GM19238 (cell line): ENCODE results near the gene HEXIM1.
A peak's percentile ranks its signal among the peaks of the same experiment; 100 is the strongest.

Experiments
- DNase-seq: peaks from one replicate; pipeline ENCODE4 v3.0.0; 2011; ENCODE audit warnings: low spot score; ENCODE audit not compliant: insufficient read length

HEXIM1 gene

DNA sequence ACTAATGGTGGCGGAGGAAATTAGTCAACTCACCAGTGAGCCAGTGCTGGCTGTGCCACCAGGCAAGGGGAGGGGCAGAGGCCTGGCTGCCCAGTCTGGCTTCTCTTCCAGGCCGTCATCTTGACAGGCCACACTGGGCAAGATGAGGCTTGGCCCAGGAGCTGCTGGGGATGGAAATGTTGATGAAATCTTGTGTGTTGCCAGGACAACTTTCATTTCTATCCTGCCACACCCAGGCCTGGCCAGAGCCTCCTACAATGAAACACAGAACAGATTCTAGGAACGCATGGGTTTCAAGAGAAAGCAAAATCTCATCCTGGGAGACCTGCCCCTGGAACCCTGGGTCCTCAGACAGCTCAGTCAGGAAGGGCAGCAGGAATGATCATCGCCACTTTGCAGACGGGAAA, 22.7 kb downstream of the HEXIM1 start:
- no peak for DNase-seq

DNA sequence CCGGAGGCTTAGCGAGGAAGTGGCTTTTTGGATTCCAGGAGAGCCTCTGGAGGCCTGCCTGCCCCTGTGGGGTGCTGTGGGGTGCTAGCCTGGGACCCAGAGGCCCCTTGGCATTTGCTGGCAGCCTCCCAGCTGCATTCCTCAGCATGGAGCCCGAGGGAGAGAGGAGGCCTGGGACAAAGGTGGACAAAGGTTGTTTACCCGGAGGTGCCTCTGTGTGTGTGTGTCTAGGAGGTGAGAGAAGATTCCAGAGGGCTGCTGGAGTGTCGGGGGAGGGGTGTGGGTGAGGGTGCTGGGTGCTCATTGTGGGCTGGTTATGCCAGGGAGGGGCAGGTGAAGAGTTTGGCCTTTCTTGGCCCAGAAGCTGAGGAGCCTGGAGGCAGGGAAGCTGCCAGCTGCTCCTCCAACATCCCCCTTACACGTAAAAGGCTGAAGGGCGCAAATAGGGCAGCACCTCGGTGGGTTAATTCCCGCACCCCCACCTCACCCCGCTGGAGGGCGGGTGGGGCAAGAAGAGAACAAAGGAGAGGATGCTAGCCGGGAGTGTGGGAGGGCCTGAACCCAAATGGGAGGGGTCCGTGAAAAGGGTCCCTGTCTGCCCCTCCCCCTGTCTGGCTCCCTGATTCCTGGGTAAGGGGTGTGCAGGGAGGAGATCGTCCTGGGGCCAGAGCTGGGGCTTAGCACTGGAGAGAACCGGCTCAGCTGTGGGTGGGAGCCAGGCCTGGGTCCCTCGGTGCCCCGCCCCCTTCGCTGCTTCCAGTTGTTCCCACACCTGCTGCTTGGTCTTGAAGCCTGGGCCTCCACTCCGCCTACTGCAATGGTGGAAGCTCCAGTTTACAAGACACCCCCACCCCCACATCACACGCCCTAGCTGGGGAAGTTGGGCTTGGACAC, 23.3 kb downstream of the HEXIM1 start:
- DNase-seq: no peak

DNA sequence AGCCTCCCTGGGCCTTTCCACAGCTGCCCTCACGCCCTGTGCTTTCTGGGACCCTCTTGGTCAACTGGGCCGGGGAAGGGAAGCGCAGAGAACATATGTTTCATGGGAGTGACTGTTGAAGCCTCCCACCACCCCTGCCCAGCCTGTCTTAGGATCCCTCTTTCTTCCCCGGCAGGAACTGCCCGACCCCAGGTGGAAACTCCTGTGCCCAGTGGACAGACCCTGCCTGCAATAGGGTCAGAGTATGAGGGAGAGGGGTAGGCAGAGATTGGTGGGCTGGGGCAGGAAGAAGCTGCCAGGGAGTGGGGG, 23.9 kb downstream of the HEXIM1 start:
- no peak for DNase-seq

DNA sequence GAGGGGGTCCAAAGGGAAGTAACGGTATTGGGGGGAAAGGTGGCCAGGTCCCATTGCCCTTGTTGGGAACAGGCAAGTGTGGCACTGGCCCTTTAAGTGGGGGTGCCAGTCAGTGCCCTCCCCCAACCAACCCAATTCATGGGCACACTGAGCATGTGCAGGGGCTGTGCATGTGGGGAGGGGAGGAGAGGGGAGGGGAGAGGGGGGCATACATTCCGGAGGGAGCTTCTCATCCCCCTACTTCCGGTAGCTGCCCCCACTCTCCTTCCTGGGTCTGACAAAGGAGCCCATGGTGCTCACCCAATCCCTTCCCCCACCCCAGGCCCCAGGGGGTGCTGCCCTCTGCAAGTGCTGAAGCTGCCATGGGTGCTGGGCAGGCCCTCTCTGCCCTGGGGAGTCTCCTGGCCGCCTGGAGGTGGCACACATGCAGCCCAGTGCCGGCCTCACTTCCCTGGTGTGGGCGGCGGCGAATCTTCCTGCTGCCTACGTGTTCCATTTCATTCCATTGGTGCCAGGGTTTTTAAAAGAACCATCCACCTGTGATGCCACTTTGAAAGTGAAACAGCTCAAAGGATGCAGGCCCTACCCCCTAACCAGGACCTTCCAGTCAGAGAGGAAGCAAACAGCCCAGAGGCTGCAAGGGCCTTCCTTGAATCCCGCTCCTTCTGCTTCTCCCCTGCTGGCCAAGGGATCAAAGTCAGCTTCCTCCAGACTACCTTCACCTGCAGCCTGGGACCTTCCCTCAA, 24.4 kb downstream of the HEXIM1 start:
- peak; percentile 50 for DNase-seq

DNA sequence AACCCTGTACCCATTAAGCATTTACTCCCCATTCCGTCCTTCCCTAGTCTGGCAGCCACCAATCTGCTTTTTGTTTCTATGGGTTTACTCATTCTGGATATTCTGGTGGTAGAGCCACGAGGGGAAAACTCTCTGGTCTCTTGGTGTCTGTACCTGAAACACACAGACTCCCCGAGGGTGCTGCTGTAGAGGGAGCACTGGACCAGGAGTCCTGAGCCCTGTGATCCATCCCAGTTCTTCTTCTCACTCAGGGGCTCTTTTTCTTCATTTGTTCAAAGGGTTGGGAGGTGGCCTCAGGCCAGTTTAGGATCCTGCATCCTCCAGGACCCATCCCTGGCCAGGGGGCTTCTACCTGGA, 27.5 kb downstream of the HEXIM1 start:
- no peak for DNase-seq

DNA sequence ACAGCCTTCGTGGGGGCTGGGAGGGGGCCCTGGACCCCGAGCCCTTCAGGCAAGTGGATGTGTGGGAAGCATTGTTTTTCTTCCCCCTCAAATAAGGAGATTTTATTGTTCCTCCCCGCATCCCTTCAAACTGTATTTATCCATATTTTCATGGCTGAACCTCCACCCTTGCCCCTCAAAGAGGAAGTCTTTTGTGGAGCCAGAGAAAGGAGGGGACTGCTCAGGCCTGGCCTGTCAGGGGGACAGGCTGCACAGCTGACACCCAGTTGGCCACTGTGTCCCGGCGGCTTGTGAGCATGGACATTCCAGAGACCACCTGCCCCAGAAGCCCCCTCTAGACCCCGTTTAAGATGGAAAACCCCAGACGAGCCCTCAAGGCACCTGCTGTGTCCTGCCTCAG, 29.3 kb downstream of the HEXIM1 start:
- DNase-seq: no peak

DNA sequence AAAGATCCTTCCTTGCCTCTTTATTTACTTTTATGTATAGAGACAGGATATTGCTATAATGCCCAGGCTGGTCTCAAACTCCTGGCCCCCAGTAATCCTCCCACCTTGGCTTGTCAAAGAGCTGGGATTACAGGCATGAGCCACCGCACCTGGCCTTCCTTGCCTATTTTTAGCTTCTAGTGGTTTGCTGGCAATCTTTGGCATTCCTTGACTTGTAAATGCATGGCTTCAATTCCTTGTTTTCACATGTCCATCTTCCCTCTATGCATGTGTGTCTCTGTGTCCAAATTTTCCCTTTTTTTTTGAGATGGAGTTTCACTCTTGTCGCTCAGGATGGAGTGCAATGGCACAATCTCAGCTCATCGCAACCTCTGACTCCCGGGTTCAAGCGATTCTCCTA, 35.9 kb downstream of the HEXIM1 start:
- DNase-seq: no peak

DNA sequence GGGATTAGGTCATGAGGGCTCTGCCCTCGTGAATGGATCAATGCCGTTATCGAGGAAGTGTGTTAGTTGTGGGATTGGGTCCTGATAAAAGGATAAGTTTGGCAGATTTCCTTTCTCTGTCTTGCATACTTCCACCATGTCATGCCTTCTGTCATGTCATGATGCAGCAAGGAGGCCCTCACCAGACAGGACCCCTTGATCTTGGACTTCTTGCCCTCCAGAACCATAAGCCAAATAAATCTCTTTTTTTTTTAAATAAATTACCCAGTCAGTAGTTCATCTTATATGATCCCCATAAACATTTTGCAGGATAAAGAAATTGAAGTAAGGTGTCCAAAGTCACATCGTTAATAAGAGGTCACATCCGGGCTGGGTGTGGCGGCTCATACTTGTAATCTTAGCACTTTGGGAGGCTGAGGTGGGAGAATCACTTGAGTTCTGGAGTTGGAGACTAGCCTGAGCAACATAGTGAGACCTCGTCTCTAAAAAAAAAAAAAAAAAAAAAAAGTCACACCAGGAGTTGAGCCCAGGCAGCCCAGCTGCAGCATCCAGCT, 38.6 kb downstream of the HEXIM1 start:
- DNase-seq: no peak

DNA sequence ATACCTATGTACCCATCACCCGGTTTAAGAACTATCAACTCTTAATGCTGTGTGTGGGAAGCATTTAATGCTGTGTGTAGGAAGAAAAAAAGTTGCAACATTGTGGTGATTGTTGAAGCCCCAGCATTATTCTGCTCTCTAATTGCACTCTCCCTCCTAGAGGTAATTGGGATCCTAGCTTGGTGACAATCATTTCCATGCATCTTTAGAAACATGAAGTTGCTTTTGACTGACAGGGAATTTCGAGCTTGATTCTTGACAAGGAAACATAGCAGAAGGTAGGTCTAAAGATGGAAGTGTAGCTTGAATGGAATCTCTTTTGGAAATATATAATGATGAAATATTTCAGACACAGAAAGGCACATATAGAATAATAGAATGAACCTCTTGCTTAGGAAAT, 40.7 kb downstream of the HEXIM1 start:
- DNase-seq: no peak

DNA sequence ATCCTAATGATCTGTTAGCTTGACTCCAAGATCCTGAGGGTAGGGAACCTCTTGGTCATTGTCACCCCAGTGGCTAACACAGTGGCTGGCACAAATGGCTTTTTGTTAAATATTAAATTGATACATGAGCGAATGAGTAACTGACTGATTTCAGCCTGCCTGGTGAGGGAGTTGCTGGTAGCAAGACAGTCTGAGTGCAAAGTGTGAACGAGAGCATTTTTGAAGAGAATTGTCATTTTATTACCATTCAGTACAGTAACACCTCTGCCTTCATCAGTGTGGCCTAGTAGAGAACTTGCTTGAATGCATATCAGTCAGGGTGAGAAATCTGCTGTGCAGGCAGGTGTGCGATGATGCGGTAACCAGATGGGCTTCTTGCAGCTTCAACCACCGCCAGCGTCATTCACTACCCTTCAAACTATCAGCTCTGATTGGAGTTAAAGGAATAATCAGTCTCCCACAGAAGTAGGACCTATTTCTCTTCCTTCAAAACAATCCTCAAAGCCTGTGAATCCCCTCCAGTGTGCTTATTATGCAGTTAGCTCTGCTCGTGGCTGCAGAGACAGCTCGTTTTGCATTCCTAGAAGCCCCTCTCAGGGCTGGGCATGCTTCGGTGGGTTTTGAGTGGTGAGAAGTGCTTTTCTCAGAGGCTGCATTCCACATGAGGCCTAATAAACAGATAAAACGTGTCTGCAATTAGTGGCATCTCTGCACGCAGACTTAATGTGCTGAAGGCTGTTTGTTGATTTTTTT, 42.4 kb downstream of the HEXIM1 start:
- no peak for DNase-seq

DNA sequence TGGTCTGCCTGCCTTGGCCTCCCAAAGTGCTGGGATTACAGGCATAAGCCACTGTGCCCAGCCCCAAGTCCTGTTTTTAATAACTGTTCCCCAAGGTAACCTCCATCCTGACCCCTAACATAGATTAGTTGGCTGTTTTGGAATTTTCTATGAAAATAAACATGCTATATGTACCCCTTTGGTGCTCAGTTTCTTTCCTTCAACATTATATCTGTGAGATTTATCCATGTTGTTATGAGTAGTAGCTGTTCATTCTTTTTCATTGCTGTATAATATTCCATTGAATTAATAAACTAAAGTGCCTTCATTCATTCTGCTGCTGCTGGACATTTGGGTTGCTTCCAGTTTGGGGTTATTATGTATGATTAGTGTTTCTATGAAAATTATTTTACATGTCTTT, 47.1 kb downstream of the HEXIM1 start:
- no peak for DNase-seq

DNA sequence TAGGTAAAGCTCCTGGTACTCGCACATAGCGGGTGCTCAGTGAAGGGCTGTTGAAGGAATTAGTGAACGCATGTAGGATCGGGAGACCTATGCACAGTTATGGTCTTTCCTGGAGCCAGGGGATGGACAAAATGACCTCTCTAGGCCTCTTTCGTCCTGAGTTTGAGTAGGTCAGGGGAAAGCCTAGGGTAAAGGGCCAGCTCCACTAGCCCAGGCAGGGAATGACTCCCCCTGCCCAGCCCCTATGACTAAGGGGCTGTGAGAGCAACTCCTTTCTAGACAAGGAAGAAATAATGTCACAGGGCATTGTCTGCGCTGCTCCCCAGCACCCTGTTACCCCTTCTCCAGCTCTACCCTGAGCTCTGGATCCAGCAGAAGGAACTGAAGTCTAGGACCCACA, 48.8 kb downstream of the HEXIM1 start:
- no peak for DNase-seq

DNA sequence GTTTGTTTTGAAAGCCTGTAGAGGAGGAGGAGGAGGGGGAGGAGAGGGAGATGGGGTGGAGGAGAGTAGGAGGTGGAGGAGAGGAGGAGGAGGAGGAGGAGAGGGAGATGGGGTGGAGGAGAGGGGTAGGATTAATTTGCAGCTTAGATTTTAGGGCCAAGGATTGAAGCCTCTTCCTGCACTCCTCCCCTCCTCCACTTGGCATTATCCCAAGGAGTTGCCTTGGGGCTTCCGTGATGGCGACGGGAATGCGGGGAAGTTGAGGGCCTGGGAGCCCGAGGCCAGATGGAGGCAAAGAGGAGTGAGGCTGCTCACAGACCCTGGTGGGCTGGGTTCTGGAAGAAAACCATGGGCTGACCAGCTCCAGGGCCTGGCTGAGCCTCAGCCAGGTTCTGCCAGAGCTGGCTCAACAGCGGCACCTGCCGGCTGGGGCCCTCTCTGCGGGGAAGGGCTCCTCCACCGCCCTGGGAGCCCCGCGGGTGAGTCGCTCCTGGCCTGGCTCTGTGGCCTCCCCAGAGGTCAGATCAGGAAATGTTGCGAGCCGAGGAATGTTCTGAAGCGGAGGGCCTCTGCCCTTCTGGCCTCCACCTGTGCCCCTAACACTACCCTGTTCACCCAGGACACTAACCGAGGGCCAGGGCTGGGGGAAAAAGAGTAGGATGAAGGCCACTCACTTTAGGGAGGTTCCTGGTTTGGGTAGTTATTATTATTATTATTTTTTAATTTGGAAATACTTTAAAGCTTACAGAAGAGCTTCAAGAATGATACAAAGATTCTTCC, 49.5 kb downstream of the HEXIM1 start:
- DNase-seq: peak; percentile 78

DNA sequence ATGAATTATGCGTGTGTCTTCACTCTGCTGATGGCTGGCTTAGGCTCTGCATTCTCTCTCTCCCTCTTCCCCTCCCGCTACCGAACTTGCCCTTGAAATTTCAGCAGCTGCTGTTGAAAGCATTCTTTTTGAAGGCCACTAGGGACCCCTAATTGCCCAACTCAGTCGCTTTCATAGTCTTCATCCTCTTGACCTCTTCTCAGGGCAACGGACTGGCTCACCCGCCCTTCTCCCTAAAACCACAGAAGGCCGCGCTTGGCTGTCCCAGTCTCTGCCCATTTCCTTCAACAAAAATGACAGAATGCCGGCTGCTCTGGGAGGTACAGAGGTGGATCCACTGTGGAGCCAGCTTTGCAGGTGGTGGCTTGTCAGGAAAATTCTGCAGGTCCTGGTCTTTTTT, 52.4 kb downstream of the HEXIM1 start:
- no peak for DNase-seq

DNA sequence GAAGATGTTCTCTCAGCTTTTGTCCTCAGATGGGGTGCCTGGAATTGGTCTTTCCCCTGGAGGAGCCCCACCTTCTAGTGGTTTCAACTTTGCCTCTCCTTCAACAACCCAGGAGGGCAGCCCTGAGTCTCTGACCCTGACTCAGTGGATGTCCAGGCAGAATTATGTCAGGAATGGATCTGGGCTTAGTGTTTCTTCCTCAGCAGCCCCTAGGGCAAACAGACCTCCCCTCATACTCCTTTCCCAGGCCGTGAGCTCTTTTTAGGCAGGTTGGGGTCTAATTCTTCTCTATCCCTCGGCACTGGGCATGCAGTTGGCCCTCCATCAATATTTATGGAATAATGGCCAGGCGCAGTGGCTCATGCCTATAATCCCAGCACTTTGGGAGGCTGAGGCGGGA, 53.2 kb downstream of the HEXIM1 start:
- DNase-seq: no peak
